Head of caudate nucleus (tissue), 42 donors: ENCODE data around the gene MBD3L1.

Source experiments
- DNase-seq, 42 donors: peaks; one replicate each; pipeline versions ENCODE4 v3.0.0 to v3.0.0-alpha.2; 2020 to 2021; ENCODE audit warnings: mixed read lengths in 7 of 42
- intact Hi-C: fragments of 100-400 bp; cut with DNase I; formaldehyde crosslinking; loops from one replicate; pipeline ENCODE4 v1.15.0; 2022

Gene MBD3L1

GRCh38 chr19:8877854-8878705, 45.9 kb downstream of the MBD3L1 start:
- intact Hi-C loops = no loop called here
- no peak for DNase-seq

GRCh38 chr19:8880868-8881488, 48.8 kb downstream of the MBD3L1 start:
- intact Hi-C loops = no loop called here
- no peak for DNase-seq

GRCh38 chr19:8881512-8881911, 49.3 kb downstream of the MBD3L1 start:
- intact Hi-C loops = no loop called here
- no peak for DNase-seq

- intact Hi-C loops = no loop called here
- DNase-seq = no peak
These were observed 52.2 kb downstream of the MBD3L1 start for GRCh38 chr19:8884416-8884815.

- no peak for DNase-seq
- intact Hi-C loops = no loop called here
These were observed 55.2 kb downstream of the MBD3L1 start for GRCh38 chr19:8887364-8887763.

- no peak for DNase-seq
- intact Hi-C loops = no loop called here
These were observed 58.1 kb downstream of the MBD3L1 start for GRCh38 chr19:8890260-8890659.
